Neural cell (in vitro differentiated cells): ENCODE results near the gene FBXO8. TPM values are rescaled to one million over a fixed set of nuclear protein-coding genes. Genes with fewer than 3 reads are reported as not detected.

ENCODE experiments used
- H2AFZ ChIP-seq: fragments of 200-600, 300-800 bp; sonication (generic), shearing (Covaris generic); 2 replicates; pipeline ENCODE4 v1.6.0; 2014; ENCODE audit warnings: low read depth, mild to moderate bottlenecking, antibody characterized with exemption, low read length, moderate library complexity
- H3F3A ChIP-seq: fragments of 200-600 bp; shearing (Covaris generic); 2 replicates; pipeline ENCODE4 v1.6.1; 2016; ENCODE audit warnings: mild to moderate bottlenecking, moderate library complexity, mixed read lengths, antibody characterized with exemption, low read length; ENCODE audit not compliant: insufficient read depth, poor library complexity, severe bottlenecking
- H3K27ac ChIP-seq: fragments of 200-600, 300-800 bp; sonication (generic), shearing (Covaris generic); 2 replicates; pipeline ENCODE4 v1.5.1; 2014; ENCODE audit warnings: mild to moderate bottlenecking, low read length, moderate library complexity
- H3K27me3 ChIP-seq: fragments of 300-800, 200-600 bp; sonication (generic), shearing (Covaris generic); 2 replicates; pipeline ENCODE4 v1.6.0; 2014; ENCODE audit warnings: mild to moderate bottlenecking, low read depth, low read length, moderate library complexity; ENCODE audit not compliant: insufficient read depth
- H3K36me3 ChIP-seq: fragments of 300-800, 200-600 bp; sonication (generic), shearing (Covaris generic); 2 replicates; pipeline ENCODE4 v1.5.1; 2014; ENCODE audit warnings: mild to moderate bottlenecking, antibody characterized with exemption, low read length, moderate library complexity; ENCODE audit not compliant: insufficient read depth
- H3K4me2 ChIP-seq: fragments of 300-800, 200-600 bp; sonication (generic), shearing (Covaris generic); 2 replicates; pipeline ENCODE4 v1.6.0; 2014; ENCODE audit warnings: mild to moderate bottlenecking, low read length
- H3K4me3 ChIP-seq: fragments of 300-800, 200-600 bp; sonication (generic), shearing (Covaris generic); 2 replicates; pipeline ENCODE4 v1.5.1; 2014; ENCODE audit warnings: mild to moderate bottlenecking, low read length, moderate library complexity
- H3K79me2 ChIP-seq: fragments of 200-600 bp; shearing (Covaris generic); replicated peaks from 2 replicates; pipeline ENCODE4 v1.6.0; 2014; ENCODE audit warnings: mild to moderate bottlenecking, low read length, moderate library complexity; ENCODE audit not compliant: insufficient read depth
- H3K9ac ChIP-seq: fragments of 300-800, 200-600 bp; sonication (generic), shearing (Covaris generic); 2 replicates; pipeline ENCODE4 v1.6.1; 2016; ENCODE audit warnings: mild to moderate bottlenecking, low read length, mixed read lengths
- H3K9me2 ChIP-seq: fragments of 200-600 bp; shearing (Covaris generic); 2 replicates; pipeline ENCODE4 v1.6.1; 2016; ENCODE audit warnings: mild to moderate bottlenecking, low read length, mixed read lengths; ENCODE audit not compliant: insufficient read depth
- H3K9me3 ChIP-seq: fragments of 200-600, 300-800 bp; sonication (generic), shearing (Covaris generic); 2 replicates; pipeline ENCODE4 v1.6.1; 2016; ENCODE audit warnings: mild to moderate bottlenecking, mixed run types, low read length, moderate library complexity, mixed read lengths
- H4K20me1 ChIP-seq: fragments of 200-600 bp; shearing (Covaris generic); 2 replicates; pipeline ENCODE4 v1.6.1; 2016; ENCODE audit warnings: mild to moderate bottlenecking, mixed run types; ENCODE audit not compliant: insufficient read depth
- EP300 ChIP-seq: fragments of 450-650 bp; conservative IDR thresholded peaks from 2 replicates; pipeline ENCODE4 v1.6.1; 2014; ENCODE audit warnings: antibody characterized with exemption, mild to moderate bottlenecking, moderate library complexity; ENCODE audit not compliant: poor library complexity, severe bottlenecking
- EZH2 ChIP-seq: fragments of 200-600, 300-800 bp; shearing (Covaris generic), sonication (generic); IDR thresholded peaks from 2 replicates; pipeline ENCODE4 v1.6.1; 2014; ENCODE audit warnings: antibody characterized with exemption, low read length, borderline replicate concordance, mild to moderate bottlenecking; ENCODE audit not compliant: insufficient read depth, poor library complexity, severe bottlenecking
- MXI1 ChIP-seq: fragments of 450-650 bp; conservative IDR thresholded peaks from 2 replicates; pipeline ENCODE4 v1.6.1; 2014; ENCODE audit warnings: antibody characterized with exemption, mild to moderate bottlenecking; ENCODE audit not compliant: poor library complexity, severe bottlenecking
- POLR2AphosphoS5 ChIP-seq: IDR thresholded peaks from 2 replicates; pipeline ENCODE4 v1.6.1; 2012
- RAD21 ChIP-seq: fragments of 450-650 bp; conservative IDR thresholded peaks from 2 replicates; pipeline ENCODE4 v1.6.1; 2014; ENCODE audit warnings: antibody characterized with exemption, mild to moderate bottlenecking, moderate library complexity
- SMC3 ChIP-seq: fragments of 450-650 bp; conservative IDR thresholded peaks from 2 replicates; pipeline ENCODE4 v1.6.1; 2014; ENCODE audit warnings: antibody characterized with exemption, mild to moderate bottlenecking, moderate library complexity; ENCODE audit not compliant: poor library complexity
- TAF1 ChIP-seq: IDR thresholded peaks from 2 replicates; pipeline ENCODE4 v1.6.1; 2012; ENCODE audit warnings: low read depth
- polyA plus RNA-seq: library from polyadenylated mRNA; depleted of rRNA; stranded (reverse); fragments of >200 nt; gene quantifications from 2 replicates; pipeline ENCODE4 v1.2.3, GENCODE V29; 2014
- TF ChIP-seq, protein P1 (sequence below): IDR thresholded peaks from 2 replicates; pipeline ENCODE4 v1.6.1; 2012; ENCODE audit warnings: borderline replicate concordance
- TF ChIP-seq, protein P2 (sequence below): fragments of 450-650 bp; IDR thresholded peaks from 2 replicates; pipeline ENCODE4 v1.5.1; 2014; ENCODE audit warnings: antibody characterized with exemption, mild to moderate bottlenecking, moderate library complexity; ENCODE audit not compliant: poor library complexity, severe bottlenecking

FBXO8 gene
- polyA plus RNA-seq, 1 donor from 2014 or later = 29.3 TPM

GRCh38 chr4:174214101-174214878 is 69.2 kb downstream of the FBXO8 start:
- H3K4me2 ChIP-seq = no peak overlapping the region
- no peaks in the 10 kb centered on the region for H3K9me2 ChIP-seq
- no peaks in the 10 kb centered on the region for H3F3A ChIP-seq
- TF ChIP-seq, protein P1, sequence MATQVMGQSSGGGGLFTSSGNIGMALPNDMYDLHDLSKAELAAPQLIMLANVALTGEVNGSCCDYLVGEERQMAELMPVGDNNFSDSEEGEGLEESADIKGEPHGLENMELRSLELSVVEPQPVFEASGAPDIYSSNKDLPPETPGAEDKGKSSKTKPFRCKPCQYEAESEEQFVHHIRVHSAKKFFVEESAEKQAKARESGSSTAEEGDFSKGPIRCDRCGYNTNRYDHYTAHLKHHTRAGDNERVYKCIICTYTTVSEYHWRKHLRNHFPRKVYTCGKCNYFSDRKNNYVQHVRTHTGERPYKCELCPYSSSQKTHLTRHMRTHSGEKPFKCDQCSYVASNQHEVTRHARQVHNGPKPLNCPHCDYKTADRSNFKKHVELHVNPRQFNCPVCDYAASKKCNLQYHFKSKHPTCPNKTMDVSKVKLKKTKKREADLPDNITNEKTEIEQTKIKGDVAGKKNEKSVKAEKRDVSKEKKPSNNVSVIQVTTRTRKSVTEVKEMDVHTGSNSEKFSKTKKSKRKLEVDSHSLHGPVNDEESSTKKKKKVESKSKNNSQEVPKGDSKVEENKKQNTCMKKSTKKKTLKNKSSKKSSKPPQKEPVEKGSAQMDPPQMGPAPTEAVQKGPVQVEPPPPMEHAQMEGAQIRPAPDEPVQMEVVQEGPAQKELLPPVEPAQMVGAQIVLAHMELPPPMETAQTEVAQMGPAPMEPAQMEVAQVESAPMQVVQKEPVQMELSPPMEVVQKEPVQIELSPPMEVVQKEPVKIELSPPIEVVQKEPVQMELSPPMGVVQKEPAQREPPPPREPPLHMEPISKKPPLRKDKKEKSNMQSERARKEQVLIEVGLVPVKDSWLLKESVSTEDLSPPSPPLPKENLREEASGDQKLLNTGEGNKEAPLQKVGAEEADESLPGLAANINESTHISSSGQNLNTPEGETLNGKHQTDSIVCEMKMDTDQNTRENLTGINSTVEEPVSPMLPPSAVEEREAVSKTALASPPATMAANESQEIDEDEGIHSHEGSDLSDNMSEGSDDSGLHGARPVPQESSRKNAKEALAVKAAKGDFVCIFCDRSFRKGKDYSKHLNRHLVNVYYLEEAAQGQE = no peak
- no peak for TF ChIP-seq RAD21
- no peak for TF ChIP-seq POLR2AphosphoS5
- TF ChIP-seq TAF1 = no peak
- TF ChIP-seq, protein P2, sequence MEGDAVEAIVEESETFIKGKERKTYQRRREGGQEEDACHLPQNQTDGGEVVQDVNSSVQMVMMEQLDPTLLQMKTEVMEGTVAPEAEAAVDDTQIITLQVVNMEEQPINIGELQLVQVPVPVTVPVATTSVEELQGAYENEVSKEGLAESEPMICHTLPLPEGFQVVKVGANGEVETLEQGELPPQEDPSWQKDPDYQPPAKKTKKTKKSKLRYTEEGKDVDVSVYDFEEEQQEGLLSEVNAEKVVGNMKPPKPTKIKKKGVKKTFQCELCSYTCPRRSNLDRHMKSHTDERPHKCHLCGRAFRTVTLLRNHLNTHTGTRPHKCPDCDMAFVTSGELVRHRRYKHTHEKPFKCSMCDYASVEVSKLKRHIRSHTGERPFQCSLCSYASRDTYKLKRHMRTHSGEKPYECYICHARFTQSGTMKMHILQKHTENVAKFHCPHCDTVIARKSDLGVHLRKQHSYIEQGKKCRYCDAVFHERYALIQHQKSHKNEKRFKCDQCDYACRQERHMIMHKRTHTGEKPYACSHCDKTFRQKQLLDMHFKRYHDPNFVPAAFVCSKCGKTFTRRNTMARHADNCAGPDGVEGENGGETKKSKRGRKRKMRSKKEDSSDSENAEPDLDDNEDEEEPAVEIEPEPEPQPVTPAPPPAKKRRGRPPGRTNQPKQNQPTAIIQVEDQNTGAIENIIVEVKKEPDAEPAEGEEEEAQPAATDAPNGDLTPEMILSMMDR = no peak
- peak; percentile 80 for TF ChIP-seq EZH2
- no peak for TF ChIP-seq MXI1
- no peak for TF ChIP-seq EP300
- TF ChIP-seq SMC3 = no peak
- no peak overlapping the region for H2AFZ ChIP-seq
- H3K79me2 ChIP-seq = no peaks in the 10 kb centered on the region
- no peak overlapping the region for H3K27ac ChIP-seq
- H3K36me3 ChIP-seq = no peaks in the 10 kb centered on the region
- no peak overlapping the region for H3K9ac ChIP-seq
- no peaks in the 10 kb centered on the region for H3K9me3 ChIP-seq
- H4K20me1 ChIP-seq = no peaks in the 10 kb centered on the region
- peaks cover 99% of the 10 kb centered on the region for H3K27me3 ChIP-seq
- H3K4me3 ChIP-seq = peak overlapping the region; percentile 19

DNA sequence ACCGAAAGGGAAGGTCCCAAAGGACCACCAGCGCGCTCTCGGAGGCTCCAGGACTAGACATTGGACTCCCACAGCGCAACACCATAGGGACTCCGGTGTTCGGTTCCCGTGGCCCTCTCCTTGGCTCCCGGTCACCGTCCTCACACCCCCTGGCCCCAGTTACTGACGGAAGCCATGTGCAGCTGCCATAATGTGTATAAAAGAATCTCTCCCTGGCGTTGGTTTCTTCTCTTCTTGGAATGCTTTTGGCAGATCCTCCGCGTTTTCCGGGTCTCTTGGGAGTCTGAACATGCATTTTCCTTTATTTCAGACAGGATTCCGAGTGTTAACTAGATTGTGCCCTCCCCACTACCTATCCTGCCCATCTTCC is 69.8 kb downstream of the FBXO8 start:
- H3F3A ChIP-seq = no peaks in the 10 kb centered on the region
- H4K20me1 ChIP-seq = no peaks in the 10 kb centered on the region
- peak overlapping the region; percentile 19 for H3K4me3 ChIP-seq
- no peaks in the 10 kb centered on the region for H3K79me2 ChIP-seq
- H3K36me3 ChIP-seq = no peaks in the 10 kb centered on the region
- no peaks in the 10 kb centered on the region for H3K9me2 ChIP-seq
- H3K9me3 ChIP-seq = no peaks in the 10 kb centered on the region
- no peak for TF ChIP-seq MXI1
- TF ChIP-seq, protein P2 = no peak
- TF ChIP-seq, protein P1 = no peak
- H3K4me2 ChIP-seq = no peak overlapping the region
- H3K27me3 ChIP-seq = peaks cover 99% of the 10 kb centered on the region
- no peak overlapping the region for H3K9ac ChIP-seq
- H3K27ac ChIP-seq = no peak overlapping the region
- no peak overlapping the region for H2AFZ ChIP-seq
